Activated T-cell treated with anti-CD3 and anti-CD28 coated beads, Interleukin-2, amount 50 U/mL, for 72 hours (primary cell): Measurements from ENCODE around the gene GYPC. TPM values are rescaled to one million over a fixed set of nuclear protein-coding genes. Genes with fewer than 3 reads are reported as not detected.

Experiments used
- ATAC-seq, 2 donors: fragments of 150-1000 bp; cut with Tn5 transposase; replicated peaks in 1 of 2; 2 replicates each; pipeline ENCODE4 v1.10.0; 2021; ENCODE audit warnings: moderate library complexity in 2 of 2, mild to moderate bottlenecking in 1 of 2
- DNase-seq, 2 donors: peaks; one replicate each; pipeline ENCODE4 v3.0.0; 2021 to 2022; ENCODE audit warnings: mixed read lengths in 1 of 2
- H3K27ac Mint-ChIP-seq: one replicate; pipeline ENCODE4 v1.8.0; 2022; ENCODE audit warnings: mild to moderate bottlenecking, moderate library complexity, mixed read lengths
- H3K27me3 Mint-ChIP-seq: one replicate; pipeline ENCODE4 v1.8.0; 2022; ENCODE audit warnings: low read depth, mixed read lengths
- H3K36me3 Mint-ChIP-seq, 2 donors: one replicate each; pipeline ENCODE4 v1.8.0; 2022; ENCODE audit warnings: mixed read lengths in 2 of 2, mild to moderate bottlenecking in 1 of 2; ENCODE audit not compliant: insufficient read depth in 2 of 2
- H3K4me1 Mint-ChIP-seq: one replicate; pipeline ENCODE4 v1.8.0; 2022; ENCODE audit warnings: low read depth, mixed read lengths
- H3K4me3 Mint-ChIP-seq, 2 donors: one replicate each; pipeline ENCODE4 v1.8.0; 2022; ENCODE audit warnings: mild to moderate bottlenecking in 2 of 2, mixed read lengths in 2 of 2, moderate library complexity in 2 of 2
- H3K9me3 Mint-ChIP-seq, 2 donors: one replicate each; pipeline ENCODE4 v1.8.0; 2022; ENCODE audit warnings: mixed read lengths in 2 of 2
- total RNA-seq, 2 donors: library from RNA; stranded (reverse); gene quantifications; one replicate each; pipeline ENCODE4 v1.2.3, GENCODE V29; 2022

Gene GYPC
- total RNA-seq, 2 donors from 2014 or later = 144 to 148 TPM

DNA sequence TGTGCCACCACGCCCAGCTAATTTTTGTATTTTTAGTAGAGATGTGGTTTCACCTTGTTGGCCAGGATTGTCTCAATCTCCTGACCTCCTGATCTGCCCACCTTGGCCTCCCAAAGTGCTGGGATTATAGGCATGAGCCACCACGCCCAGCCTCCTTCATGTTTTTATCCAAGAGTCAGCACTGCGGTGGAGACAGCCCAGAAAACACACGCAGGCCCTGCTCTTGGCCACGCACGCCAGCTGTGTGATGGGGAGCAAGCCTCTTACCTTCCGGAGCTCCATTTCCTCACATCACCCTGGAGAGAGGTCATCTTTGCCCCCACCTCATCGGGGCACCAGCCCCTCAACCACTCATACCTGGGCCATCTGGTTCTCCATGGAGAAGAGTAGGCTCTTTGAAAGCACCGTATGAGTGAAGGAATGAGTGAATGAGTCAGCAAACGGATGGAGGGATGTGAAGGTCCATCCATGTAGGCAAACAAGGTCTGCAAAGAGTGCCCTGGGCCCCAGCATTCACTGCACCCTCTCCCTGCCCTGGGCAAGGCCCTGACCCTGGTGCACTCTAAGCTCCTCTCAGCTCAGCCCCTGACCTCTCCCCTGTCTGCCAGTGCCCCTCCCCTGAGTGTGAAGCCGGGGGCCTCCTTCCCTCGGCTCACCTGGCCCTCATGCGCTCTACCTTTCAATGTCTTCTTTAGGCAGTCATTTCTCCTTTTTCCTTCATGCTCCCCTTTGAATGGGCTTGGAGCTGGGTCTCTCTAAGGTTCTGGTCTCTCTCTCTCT lies 7.4 kb downstream of the GYPC start:
- peak overlapping the region; percentile 79 to 89 for H3K4me3 Mint-ChIP-seq
- DNase-seq (no peak), ATAC-seq (peak in 1 of 2 donors; percentile 3)
- peaks cover 95% of the 10 kb centered on the region for H3K4me1 Mint-ChIP-seq
- peaks cover 4 to 9% of the 10 kb centered on the region in 2 donors for H3K36me3 Mint-ChIP-seq
- no peaks in the 10 kb centered on the region for H3K9me3 Mint-ChIP-seq
- H3K27me3 Mint-ChIP-seq = no peaks in the 10 kb centered on the region
- H3K27ac Mint-ChIP-seq = peak overlapping the region; percentile 97

DNA sequence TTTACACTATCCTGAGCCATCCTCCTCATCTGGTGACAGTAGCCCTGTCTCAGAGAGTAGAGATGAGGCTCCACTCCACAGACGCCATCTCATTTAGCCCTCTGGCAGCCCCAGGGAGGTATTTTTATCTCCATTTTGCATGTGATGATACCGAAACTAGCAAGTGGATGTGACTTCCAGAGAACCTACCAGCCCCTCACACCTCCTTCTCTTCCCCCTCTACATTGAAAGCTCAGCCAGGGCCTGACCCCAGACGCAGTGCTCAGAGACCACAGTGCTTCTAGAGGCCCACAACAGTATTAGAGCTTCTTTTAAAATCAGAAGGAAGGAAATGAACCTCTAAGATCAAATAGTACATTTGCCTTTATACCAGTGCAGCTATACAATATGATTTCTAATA lies 8.3 kb downstream of the GYPC start:
- peak; percentile 48 to 51 for DNase-seq
- ATAC-seq = peak; percentile 58 to 59
- Mint-ChIP-seq H3K27ac (peak overlapping the region; percentile 97), H3K27me3 (no peaks in the 10 kb centered on the region), H3K9me3 (no peaks in the 10 kb centered on the region), H3K36me3 (peaks cover under 1 to 9% of the 10 kb centered on the region in 2 donors), H3K4me1 (peaks cover 90% of the 10 kb centered on the region), H3K4me3 (peak overlapping the region; percentile 79 to 89)

DNA sequence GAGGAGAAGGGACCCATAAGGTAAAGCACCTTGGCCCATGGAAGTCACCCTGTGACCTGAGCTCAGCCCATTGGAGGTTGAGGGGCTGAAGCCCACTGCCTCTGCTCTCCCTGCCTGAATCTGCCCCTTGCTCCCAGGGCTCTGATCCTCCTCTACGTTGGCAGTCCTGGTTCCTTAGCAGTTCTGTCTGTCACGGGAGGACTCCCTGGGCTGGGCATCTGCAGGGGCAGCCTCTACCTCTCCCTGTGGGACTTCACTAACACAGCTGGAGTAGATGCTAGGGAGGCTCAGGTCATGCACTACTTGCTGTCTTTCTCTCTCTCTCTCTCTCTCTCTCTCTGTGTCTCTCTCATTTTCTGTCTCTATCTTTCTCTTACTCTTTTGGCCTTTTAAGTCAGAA lies 8.7 kb downstream of the GYPC start:
- DNase-seq (no peak), ATAC-seq (peak; percentile 1 to 3)
- Mint-ChIP-seq H3K4me3 (peak overlapping the region; percentile 79 to 89), H3K36me3 (peaks cover 0 to 9% of the 10 kb centered on the region in 2 donors), H3K27me3 (no peaks in the 10 kb centered on the region), H3K9me3 (no peaks in the 10 kb centered on the region), H3K4me1 (peaks cover 86% of the 10 kb centered on the region), H3K27ac (peak overlapping the region; percentile 97)

DNA sequence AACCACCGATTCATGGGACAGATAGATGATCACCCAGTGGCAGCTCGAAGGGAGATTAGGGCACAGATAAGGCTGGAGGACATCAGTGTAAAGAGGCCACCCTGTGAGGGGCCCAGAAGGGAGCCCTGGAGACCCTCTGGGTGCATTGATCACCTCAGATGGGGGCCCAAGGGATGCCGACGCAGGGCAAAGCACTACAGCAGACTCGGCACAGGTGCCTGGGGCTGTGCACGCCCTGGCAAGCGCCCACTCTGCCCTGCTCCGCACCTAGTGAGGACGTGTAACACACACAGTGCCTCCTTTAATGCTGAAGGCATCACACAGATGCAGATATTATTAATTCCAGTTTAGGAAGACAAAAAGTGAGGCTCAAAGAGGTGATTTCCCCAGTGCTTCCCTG lies 9.5 kb downstream of the GYPC start:
- H3K27me3 Mint-ChIP-seq = no peaks in the 10 kb centered on the region
- ATAC-seq (no peak), DNase-seq (no peak)
- H3K4me1 Mint-ChIP-seq = peaks cover 86% of the 10 kb centered on the region
- H3K27ac Mint-ChIP-seq = peak overlapping the region; percentile 97
- peaks cover 1 to 11% of the 10 kb centered on the region in 2 donors for H3K36me3 Mint-ChIP-seq
- peak overlapping the region; percentile 56 to 79 for H3K4me3 Mint-ChIP-seq
- H3K9me3 Mint-ChIP-seq = no peaks in the 10 kb centered on the region

GRCh38 chr2:126668254-126668653 lies 12.3 kb downstream of the GYPC start:
- H3K27ac Mint-ChIP-seq = no peak overlapping the region

GRCh38 chr2:126669772-126670171 lies 13.8 kb downstream of the GYPC start:
- no peak for ATAC-seq
- no peaks in the 10 kb centered on the region for H3K27me3 Mint-ChIP-seq
- H3K4me3 Mint-ChIP-seq = no peak overlapping the region
- no peaks in the 10 kb centered on the region for H3K9me3 Mint-ChIP-seq
- peaks cover 1 to 12% of the 10 kb centered on the region in 2 donors for H3K36me3 Mint-ChIP-seq
- peaks cover 55% of the 10 kb centered on the region for H3K4me1 Mint-ChIP-seq
- H3K27ac Mint-ChIP-seq = no peak overlapping the region
- DNase-seq = no peak

More at GRCh38 chr2:126668254-126668653, 12.3 kb downstream of the GYPC start:
- Mint-ChIP-seq H3K36me3 (peaks cover 1 to 13% of the 10 kb centered on the region in 2 donors), H3K9me3 (no peaks in the 10 kb centered on the region), H3K4me1 (peaks cover 70% of the 10 kb centered on the region), H3K4me3 (no peak overlapping the region), H3K27me3 (no peaks in the 10 kb centered on the region)
- DNase-seq = no peak
- ATAC-seq = no peak

DNA sequence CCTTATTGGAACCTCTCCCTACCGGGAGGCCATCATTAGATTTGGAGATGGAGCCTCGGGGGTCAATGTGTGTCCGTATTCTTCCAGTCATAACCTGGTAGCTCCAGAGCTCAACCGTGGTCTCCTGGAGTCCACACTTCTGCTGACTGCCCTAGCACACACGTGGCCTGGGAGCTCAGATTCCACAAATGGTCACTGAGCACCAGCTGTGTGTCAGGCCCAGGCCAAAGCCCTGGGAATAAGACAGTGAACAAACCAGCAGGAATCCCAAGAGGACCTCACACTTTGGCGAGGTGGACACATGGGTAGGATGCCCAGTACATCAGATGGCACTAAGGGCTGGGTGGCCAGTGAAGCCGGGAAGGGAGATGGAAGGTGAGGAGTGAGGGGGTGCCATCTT lies 15.5 kb downstream of the GYPC start:
- peaks cover 9 to 26% of the 10 kb centered on the region in 2 donors for H3K36me3 Mint-ChIP-seq
- ATAC-seq = no peak
- DNase-seq = no peak
- peaks cover 42% of the 10 kb centered on the region for H3K4me1 Mint-ChIP-seq
- no peak overlapping the region for H3K4me3 Mint-ChIP-seq
- H3K27ac Mint-ChIP-seq = no peak overlapping the region
- H3K9me3 Mint-ChIP-seq = peaks cover 5% of the 10 kb centered on the region in 2 donors
- no peaks in the 10 kb centered on the region for H3K27me3 Mint-ChIP-seq

- H3K36me3 Mint-ChIP-seq = peaks cover 13 to 28% of the 10 kb centered on the region in 2 donors
- H3K9me3 Mint-ChIP-seq = peaks cover 5% of the 10 kb centered on the region in 2 donors
- no peak for ATAC-seq
- no peak for DNase-seq
- H3K4me3 Mint-ChIP-seq = no peak overlapping the region
- peaks cover 32% of the 10 kb centered on the region for H3K4me1 Mint-ChIP-seq
- no peaks in the 10 kb centered on the region for H3K27me3 Mint-ChIP-seq
- H3K27ac Mint-ChIP-seq = no peak overlapping the region
Observed at GRCh38 chr2:126672980-126673605, 17.1 kb downstream of the GYPC start.

- no peak for ATAC-seq
- H3K27me3 Mint-ChIP-seq = no peaks in the 10 kb centered on the region
- peaks cover 5% of the 10 kb centered on the region in 2 donors for H3K9me3 Mint-ChIP-seq
- no peak overlapping the region for H3K27ac Mint-ChIP-seq
- no peak for DNase-seq
- peaks cover 13 to 32% of the 10 kb centered on the region in 2 donors for H3K36me3 Mint-ChIP-seq
- H3K4me3 Mint-ChIP-seq = no peak overlapping the region
- H3K4me1 Mint-ChIP-seq = peaks cover 26% of the 10 kb centered on the region
Observed at GRCh38 chr2:126674075-126674744, 18.3 kb downstream of the GYPC start.

DNA sequence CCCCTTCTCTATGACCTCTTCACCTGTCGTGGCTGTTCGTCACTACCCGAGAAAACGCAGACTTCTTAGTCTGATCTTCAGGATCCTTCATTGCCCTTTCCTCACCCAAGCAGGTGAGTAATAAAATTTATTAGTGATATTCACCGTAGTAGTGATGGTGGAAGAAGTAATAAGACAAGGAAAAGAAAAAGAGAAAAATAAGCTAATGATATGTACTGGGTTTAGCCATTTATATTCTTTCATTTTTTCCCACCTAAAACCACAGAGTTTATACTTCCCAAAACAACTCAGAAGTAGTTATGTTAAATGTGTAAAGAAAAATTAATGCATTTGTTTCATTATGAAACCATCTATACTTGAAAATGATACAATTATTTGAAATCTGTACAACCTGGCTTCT lies 19.7 kb downstream of the GYPC start:
- H3K36me3 Mint-ChIP-seq = peaks cover 12 to 29% of the 10 kb centered on the region in 2 donors
- peaks cover 17% of the 10 kb centered on the region for H3K4me1 Mint-ChIP-seq
- peaks cover 5% of the 10 kb centered on the region in 2 donors for H3K9me3 Mint-ChIP-seq
- H3K27me3 Mint-ChIP-seq = no peaks in the 10 kb centered on the region
- peak overlapping the region; percentile 29 for H3K27ac Mint-ChIP-seq
- no peak for ATAC-seq
- no peak overlapping the region for H3K4me3 Mint-ChIP-seq
- DNase-seq = no peak

GRCh38 chr2:126676221-126677175 lies 20.5 kb downstream of the GYPC start:
- Mint-ChIP-seq H3K4me1 (peaks cover 12% of the 10 kb centered on the region), H3K4me3 (no peak overlapping the region), H3K36me3 (peaks cover 12 to 33% of the 10 kb centered on the region in 2 donors), H3K9me3 (peaks cover 5% of the 10 kb centered on the region in 2 donors), H3K27me3 (no peaks in the 10 kb centered on the region), H3K27ac (peak overlapping the region; percentile 58)
- ATAC-seq = no peak
- no peak for DNase-seq

DNA sequence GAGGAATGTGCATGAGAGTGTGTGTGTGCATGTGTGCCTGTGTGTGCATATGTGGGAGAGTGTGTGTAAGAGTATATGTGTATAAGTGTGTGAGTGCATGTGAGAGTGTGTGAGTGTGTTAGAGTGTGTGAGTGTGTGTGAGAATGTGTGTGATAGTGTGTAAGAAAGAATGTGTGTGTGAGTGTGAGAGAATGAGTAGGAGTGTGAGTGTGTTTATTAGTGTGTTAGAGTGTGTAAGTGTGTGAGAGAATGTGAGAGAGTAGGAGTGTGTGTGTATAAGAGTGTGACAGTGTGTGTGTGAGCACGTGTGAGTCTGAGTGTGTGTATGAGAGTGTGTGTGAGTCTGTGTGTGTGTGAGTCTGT lies 21.2 kb downstream of the GYPC start:
- Mint-ChIP-seq H3K27ac (no peak overlapping the region), H3K27me3 (no peaks in the 10 kb centered on the region), H3K4me1 (peaks cover 6% of the 10 kb centered on the region), H3K4me3 (no peak overlapping the region), H3K36me3 (peaks cover 12 to 35% of the 10 kb centered on the region in 2 donors), H3K9me3 (peaks cover 5% of the 10 kb centered on the region in 2 donors)
- DNase-seq = no peak
- no peak for ATAC-seq
